ENCODE results near the gene TMEM179.
"Not testable (repeated sequence)": the region's sequence is repeated elsewhere in the genome, so short reads cannot be mapped to it uniquely, and the experiment has no call there.

TMEM179 gene

DNA sequence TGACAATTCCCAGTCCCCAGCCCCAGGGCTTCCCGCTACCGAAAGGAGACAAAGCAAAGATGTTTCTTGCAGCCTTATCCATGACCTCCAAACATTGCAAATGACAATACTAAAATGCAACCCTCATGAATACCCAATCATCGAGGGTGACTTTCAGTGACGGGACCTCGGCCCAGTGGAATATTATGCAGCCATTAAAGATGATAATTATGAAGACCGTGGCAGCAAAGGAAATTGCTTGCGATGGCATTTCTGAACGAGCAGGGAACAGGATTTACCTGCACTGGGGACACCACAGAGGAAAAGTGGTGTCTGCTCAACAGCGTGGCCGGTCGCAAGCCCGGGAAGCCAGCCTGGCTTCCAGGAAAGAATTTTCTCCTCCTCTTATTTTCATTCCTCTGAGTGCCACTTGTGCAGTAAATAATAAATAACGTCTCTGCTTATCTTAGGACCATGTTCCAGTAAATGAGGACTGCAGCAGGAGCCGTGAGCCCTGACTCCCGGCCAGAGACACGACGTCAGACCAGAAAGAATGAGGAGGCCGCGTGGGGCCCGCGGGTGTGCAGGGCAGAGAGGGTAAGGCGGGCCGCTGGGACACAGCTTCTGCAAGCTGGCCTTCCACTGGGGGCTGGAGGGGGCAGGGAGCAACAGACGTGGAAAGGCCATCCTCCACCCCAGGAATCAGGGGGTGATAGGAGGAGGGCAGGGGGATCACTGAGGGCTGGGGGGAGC is 18.4 kb downstream of the TMEM179 start:
- no peak for ATAC-seq

DNA sequence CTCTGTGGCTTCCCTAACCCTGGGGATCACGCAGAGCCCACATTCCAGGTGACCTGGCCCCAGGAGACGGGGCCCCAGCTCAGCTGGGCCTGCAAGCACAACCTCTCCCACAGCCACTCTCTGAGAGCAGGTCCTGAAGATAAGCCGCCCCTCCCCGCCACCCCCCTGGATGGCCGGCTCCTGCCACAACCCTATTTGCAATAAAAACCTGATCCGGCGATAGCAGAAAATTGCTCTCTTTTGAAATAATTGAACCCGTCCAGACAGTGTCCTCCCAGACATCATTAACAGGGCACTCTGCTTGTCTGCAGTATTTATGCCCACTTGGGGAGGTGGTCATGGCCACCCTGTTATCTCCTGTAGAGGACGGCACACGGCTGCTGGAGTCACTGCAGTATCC is 20.0 kb downstream of the TMEM179 start:
- no peak for ATAC-seq

DNA sequence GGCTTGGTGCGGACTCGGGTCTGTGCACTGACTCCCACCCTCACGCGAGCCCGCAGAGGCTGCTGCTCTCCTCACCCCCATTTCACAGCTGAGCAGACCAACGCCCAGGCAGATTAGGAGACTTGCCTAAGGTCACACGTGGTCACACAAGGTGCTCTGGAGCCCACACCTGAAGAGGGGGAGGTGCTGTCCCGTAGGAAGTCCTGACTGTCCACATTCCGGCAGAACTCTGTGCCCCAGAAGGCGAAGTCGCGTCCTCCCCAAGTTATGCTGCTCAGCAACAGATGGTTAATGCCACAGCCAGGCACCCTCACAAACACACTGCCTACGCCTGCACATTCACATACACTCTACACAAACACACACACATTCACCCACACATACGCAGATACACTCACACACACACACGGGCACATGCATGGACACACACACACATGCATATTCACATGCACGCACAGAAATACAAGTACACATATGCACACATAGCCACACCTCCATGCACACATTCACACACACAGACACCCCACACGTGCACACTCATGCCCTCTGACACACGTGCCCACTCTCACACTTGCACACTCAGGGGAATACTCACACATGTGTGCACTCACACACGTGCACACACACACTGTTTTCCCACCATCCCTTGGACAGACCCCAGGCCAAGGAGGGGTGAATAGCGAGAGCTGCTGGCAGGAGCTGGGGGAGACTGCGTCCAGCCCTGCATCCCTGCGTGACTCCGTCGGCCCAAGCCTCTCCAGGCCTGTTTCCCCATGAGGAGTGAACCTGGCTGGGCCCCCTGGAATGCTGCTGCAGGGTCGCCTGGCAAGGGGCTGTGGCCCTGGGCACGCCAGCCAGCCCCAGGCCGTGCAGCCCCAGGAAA is 20.9 kb downstream of the TMEM179 start:
- ATAC-seq = no peak

DNA sequence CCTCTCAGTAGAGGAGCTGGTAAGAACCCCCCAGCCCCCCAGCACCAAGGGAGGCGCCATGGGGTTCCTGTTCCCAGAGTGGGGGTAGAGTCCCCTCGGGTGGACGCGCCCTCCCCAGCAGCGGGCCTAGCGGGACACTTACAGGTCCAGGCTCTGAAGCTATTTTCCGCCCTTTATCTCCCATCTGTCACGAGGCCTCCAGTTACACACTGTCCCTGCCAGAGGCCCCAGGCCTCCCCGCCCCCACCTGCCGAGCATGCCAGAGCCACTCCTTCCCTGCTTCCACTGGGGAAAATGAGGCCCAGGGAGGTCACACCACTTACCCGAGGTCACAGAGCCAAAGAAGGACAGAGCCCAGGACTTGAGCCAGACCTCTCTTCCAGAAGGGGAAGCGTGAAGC is 21.9 kb downstream of the TMEM179 start:
- ATAC-seq = no peak

DNA sequence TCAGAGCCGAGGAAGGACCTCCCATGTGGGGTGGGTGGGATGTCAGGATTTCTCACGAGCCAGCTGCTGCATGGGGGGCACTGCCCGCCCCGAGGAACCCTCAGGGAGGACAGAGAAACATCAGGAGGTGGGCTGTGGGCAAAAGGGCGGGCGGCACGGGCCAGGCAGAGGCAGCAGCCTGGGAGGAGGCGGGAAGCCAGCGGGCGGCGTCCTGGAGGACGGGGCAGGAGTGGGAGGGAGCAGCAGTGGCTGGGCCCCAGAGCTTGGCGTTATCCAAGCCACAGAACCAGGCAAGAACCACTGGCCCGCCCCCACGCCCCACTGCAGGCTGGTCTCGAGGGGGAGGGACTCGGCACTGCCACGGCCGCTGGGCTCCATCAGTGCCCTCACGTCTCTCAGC is 22.6 kb downstream of the TMEM179 start:
- ATAC-seq = no peak

DNA sequence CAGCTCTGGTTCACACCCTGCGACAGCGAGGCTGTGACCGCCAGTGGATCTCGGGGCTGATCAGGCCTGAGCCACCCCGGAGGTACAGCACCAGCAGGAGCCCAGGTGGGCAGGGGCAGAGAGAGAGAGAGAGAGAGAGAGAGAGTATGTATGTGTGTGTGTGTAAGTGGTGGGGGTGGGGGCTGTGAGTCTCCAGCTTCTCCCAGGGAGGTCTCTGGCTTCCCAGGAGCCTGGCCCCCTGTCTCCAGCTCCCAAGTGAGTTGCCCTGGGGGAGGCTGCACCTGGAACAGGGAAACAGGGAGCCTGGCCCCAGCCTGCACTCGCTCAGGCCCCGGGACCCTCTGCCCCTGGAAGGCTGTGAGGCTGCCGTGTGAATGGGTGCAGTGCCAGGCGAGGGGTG is 23.1 kb downstream of the TMEM179 start:
- no peak for ATAC-seq

DNA sequence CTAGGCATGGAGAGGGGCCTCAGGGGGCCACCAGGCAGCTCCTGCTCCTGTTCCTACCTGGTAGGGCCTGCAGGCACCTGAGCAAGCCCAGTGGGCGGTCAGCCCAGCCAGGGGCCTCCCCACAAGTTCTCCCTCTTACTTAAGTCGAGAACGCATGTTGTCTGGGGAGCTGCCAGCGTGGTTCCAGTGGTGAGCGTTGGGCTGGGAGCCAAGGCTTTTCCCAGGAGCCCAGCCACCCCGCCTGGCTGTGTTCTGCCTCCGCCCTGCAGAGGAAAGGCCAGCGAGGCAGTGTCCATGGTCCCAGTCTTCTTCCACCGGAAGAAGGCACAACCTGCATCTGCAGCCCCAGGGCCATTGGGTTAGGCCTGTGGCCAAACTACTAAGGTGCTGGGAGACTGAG is 23.6 kb downstream of the TMEM179 start:
- ATAC-seq = no peak

DNA sequence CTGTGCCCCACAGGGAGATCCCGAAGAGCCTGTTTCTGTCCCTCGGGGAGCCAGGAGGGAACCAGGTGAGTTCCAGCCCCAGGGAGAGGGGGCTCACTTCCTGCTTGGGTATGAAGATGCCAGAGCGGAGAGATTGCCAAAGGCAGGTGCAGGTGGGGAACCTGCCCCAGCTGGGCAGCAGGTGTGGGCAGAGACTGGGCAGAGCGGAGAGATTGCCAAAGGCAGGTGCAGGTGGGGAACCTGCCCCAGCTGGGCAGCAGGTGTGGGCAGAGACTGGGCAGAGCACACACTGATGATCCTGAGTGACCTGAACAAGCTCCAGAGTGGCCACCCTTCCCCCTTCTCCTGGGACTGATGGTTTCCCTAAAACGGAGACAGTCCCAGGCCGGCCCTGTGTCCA is 24.6 kb downstream of the TMEM179 start:
- ATAC-seq = not testable (repeated sequence)

DNA sequence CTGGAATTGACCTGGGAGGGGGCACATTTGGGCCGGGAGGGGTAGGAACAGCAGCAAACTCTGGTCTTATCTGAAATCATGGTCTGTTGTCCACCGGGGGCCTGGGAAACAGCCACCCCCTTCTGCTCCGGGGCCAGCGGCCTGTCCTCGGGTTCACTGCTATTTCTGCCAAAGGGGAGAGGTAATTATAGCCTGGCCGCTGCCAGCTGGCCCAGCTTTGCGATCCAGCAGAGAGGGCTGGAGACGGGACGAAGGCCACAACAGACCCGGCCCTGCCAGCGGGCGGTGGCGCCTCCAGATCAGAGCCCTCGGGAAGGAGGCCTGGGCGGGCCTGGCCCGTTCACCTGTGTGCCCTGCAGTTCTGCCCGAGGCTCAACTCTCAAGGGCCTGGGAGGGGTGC is 25.1 kb downstream of the TMEM179 start, which contains the start of gene C14orf180:
TSS of gene C14orf180 (plus strand) at position 258 of the 400 bp plus-strand sequence. CDS start 6,667 bp downstream, outside the sequence.
- no peak for ATAC-seq

DNA sequence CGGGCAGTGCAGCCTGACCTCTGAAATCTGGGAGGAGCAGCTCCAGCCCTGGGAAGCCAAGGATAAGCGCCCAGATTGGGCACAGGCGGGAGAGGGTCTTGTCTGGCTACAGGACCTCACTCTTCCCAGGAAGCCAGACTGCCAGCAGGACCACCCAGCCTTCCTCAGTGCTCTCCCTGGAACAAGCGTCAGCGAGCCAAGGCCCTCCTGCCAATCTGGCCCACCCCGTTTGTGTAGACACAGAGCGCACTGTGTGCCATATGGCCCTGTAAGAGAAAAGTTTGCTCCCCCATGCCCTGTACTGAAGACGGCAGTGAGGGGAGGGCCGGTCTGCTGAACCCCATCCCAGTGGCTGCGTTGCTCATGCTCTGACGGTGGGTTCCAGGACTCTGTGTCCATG is 26.3 kb downstream of the TMEM179 start:
- no peak for ATAC-seq

DNA sequence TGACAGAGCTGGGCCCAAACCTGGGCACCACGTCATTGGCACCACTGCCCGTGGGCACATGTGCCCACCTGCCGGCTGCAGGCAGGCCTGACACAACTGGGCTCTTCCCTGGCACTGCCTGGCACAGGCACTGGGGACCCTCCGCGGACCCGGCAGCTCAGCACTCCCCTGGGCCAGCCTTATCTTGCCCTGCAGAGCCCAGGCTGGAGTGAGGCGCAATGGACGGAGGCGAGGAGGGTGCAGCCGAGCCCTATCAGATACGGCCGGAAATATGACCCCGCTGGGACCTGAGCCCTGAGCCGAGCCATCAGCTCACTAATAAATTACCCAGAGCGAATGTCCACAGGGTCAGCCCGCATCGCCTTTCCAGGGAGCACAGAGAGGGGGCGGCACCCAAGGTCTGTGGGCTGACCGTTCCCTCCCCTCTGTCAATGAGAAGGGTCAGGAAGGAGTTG is 26.7 kb downstream of the TMEM179 start:
- no peak for ATAC-seq

DNA sequence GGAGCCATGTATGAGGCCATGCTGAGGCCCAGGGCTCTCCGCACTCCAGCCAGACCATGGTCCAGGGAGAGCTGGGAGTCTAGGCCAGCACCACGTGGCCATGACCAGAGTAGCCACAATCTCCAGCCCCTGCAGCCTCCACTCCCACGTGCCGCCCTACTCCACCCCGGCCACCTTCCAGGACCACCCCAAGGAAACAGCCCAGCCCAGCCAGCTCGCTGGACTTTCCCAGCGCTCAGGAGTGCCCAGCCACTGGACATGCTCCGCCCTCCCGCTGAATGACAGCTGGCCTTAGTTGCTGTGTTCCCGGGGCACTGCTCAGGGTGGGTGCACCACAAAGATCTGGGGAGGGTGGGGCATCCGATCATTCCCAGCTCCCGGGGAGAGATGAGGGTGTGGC is 27.1 kb downstream of the TMEM179 start:
- no peak for ATAC-seq

DNA sequence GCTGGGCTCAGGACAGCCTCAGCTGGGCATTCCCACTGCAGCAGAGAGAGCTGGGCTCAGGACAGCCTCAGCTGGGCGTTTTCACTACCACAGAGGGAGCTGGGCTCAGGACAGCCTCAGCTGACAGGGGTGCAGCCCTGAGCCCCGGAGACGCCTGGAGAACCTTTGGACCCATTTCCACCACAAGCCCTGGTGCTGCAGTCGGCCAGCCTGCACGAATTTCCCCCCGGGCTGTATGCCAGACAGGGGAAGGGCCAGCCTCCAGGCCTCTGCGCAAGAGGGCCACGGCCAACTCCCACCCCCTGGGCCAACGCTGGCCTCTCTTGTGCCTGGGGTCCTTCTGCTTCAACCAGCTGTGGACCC is 27.6 kb downstream of the TMEM179 start:
- ATAC-seq = no peak

DNA sequence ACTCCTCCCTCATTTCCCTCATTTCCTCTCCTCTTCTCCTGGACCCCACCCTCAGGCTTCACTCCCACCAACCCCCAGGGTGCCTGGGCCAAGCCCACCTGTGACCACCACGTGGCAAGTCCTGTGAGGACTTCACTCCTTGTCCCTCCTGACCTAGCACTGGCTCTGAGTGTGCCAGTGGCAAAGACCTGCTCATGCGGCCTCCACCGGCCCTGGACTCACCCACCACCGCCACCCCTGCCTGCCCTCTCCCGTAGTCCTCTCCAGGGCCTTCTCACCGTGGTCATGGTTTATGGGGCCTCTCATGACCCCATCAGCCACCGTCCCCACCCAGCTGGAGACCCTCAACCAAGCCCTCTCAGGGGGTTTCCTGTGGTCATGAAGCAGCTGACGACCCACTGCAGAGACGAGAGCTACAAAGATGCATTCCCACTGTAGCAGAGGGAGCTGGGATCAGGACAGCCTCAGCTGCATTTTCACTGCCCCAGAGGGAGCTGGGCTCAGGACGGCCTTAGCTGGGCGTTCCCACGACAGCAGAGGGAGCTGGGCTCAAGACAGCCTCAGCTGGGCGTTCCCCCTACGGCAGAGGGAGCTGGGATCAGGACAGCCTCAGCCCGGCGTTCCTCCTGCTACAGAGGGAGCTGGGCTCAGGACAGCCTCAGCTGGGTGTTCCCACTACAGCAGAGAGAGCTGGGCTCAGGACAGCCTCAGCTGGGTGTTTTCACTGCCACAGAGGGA is 28.2 kb downstream of the TMEM179 start:
- ATAC-seq = no peak

DNA sequence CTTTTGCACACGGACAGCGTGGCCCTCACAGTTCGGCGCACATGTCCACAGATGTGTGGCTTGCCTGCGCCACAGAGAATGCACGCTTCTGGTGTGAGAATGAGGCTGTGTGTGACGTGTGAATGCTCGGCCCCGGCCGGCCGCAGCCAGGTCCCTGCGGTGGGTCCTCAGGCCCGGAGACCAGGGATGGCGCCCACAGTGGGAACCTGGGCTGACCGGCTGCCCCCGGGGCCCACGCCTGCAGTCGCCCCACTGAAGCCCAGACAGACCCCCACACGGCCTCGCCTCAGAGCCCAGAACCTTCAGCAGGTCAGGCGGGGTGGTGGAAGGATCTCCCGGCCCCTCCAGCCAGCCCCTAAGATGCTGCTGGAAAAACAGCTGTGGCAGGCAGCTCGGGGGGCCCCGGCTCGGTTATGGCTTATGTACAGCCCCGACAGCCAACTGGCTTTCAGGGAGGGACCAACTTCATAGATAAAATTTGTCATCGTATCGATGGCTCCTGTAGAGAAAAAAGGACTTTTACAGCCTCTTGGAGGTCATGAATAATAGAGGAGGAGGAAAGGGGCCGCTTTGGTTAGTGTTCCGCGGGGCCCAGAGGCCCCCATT is 29.5 kb downstream of the TMEM179 start:
- no peak for ATAC-seq

DNA sequence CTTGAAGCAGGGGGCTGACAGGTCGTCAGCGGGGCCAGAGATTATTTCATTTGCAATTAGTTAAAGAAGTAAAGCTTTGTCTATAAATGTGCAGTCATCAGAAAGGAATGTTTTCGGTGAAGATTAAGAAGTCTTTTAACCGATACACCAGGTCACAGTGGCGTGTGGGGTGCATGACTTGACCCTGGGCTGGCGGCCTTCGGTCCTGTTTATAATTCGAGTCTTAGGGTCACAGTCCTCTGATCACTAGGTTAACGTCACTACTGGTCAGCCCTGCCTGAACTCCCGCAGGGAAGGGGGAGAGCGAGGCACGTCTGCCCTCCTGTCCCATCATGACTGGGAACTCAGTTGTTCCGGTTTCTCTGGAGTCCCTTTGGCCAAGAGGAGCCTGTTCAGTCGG is 30.0 kb downstream of the TMEM179 start:
- ATAC-seq = no peak

DNA sequence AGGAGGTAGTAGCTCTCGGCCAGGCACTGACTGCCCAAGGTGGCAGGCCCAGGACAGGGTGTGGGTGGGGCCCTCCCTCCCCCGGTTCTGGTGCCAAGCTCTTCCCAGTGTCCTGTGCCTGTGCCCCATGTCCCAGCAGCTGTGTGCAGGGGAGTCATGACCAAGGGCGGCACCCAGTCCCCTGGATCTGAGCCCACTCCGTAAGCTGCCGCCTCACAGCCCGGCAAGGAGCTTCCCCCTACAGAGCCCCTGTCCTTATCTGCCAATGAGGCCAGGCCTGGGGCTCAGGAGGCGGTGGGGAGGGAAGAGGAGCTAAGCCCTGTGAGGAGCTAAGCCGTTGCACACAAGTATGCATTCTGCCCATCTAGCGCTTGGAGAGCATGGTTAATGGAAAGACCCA is 30.6 kb downstream of the TMEM179 start:
- no peak for ATAC-seq

DNA sequence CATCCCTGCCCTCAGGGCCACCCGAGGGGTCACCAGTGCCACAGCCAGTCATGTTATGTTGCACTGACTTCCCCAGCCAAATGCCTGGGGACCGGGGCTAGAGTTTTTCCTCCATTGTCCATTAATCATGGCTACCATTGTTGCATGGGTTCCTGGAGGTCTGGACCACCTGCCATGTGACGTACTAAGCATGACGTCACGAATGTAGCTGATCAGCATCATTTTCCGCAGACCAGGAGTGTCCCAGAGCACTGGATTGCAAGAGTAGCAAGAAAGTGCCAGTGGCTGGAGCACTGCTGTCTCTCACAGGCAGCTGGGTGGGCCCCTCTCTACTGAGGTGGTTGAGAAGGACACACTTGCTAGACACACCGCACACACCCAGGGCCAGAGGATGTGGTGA is 31.9 kb downstream of the TMEM179 start:
- no peak for ATAC-seq

DNA sequence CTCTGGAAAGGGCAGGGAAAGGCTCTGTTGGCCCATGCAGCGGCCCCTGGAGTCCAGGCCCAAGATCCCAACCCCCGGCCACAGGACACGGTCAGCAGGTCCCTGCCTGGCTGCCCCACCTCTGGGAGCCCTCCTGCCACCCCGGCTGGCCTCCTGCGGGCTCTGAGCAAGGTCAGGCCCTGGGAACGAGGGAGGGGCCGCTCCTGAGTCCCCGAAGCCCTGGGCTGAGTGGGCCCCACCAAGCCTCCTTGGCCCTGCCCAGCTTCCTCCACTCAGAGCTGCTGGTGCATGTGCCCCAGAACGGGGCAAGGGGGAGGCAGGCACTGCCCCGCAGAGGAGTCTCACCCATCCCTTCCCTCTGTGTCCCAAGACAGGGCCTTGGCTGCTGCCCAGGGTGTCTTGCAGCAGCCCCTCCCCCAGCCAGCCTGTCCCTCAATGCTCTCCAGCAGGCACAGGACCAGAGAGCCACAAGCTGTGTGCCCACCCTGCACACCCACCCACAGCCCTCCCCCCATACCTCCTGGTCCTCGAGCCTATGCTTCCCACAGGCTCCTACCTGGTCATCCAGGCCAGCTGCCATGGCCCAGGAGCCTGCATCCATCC is 32.4 kb downstream of the TMEM179 start:
- no peak for ATAC-seq

DNA sequence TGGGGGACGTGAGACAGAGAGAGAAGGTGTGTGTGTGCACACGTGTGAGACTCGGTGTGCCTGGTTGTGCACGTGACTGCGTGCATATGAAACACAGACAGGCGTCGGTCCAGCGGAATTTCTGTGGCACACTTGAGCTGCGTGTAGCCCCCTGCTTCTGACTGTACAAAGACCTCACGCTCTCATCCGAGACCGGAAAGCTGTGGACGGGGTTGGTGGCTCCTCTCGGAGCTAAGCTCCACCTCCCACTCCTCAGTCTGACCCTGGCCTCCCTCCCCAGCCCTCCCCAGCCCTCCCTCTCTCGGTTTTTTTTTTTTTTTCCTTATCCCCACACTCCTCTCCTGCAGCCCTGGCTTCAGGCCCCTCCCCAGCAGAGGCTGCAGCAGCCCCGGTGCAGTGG is 33.3 kb downstream of the TMEM179 start:
- ATAC-seq = no peak

DNA sequence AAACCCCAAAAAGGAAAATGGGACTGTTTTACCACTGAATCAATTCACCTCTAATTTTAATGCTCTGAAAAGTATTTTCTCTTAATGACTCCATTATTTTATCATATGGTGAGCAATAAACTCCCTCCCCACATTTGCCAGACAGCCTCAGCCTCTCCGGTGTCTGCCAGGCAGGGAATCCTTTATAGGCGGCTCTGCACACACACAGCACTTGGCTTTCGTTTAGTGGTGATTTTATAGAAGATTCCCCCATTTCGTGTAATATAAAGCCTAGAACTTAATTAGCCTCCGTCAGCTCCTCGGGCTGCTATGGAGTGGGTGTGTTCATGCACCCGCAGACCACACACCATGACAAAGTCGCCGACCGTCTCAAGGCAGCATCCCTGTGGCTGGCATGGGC is 35.1 kb downstream of the TMEM179 start:
- ATAC-seq = no peak

DNA sequence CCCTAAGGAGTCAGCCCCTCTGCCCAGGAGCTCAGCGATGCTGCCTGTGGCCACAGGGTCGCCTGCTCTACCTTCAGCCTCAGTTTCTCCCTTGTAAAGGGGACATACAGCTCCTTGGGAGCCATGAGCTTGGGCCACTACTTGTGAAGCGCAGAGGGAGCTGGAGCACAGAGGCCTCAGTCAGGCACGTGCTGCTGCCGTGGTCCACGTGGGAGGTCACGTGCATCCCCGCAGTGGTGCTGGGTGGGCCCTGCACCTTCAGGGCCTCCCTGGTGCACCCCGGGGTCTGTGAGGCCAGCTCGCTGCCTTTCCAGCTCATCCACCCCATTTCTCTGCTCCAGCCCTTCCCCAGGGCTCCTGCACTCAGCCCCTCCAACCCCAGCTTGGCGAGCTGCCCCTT is 36.0 kb downstream of the TMEM179 start:
- ATAC-seq = no peak

DNA sequence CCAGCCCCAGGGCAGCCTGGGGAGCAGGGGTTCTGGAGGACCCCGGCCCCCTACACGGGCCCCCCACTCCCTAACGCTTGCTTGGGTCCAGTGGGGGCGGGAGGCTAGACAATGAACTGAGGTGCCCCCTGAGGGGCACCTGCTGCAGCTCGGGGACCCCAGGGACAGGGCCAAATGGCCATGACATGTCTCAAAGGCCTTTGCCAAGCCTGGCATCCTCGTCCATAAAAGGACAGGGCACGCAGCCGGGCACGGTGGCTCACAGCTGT is 36.7 kb downstream of the TMEM179 start:
- ATAC-seq = no peak

Measured in activated CD4-positive, CD25-positive, alpha-beta regulatory T cell treated with anti-CD3 and anti-CD28 coated beads, Interleukin-2, amount 50 U/mL, for 24 hours (primary cell).